SK-N-SH (cell line): ENCODE measurements around the gene PEAK1. TPM values are rescaled to one million over a fixed set of nuclear protein-coding genes. Genes with fewer than 3 reads are reported as not detected.

Experiments
- CTCF ChIA-PET: fragments of 300-600, 350-600 bp; formaldehyde crosslinking; extraction: SDS; loops from one replicate; lab custom pipeline; 2021; lab: Yijun Ruan, JAX
- POLR2A ChIA-PET: fragments of 350-600 bp; sonication (Branson Sonifier 250); formaldehyde crosslinking; extraction: SDS; loops from one replicate; lab custom pipeline; 2020; ENCODE audit warnings: antibody characterized with exemption, inconsistent platforms; lab: Yijun Ruan, JAX
- DNase-seq: peaks from one replicate; pipeline ENCODE4 v3.0.0; 2012
- H2AFZ ChIP-seq: fragments of 200-600 bp; sonication (generic); 2 replicates; pipeline ENCODE4 v1.8.1; 2016; ENCODE audit warnings: antibody characterized with exemption, mild to moderate bottlenecking, low read depth
- H3F3A ChIP-seq: fragments of 200-600 bp; sonication (generic); replicated peaks from 2 replicates; pipeline ENCODE3; 2016; ENCODE audit warnings: antibody characterized with exemption, mild to moderate bottlenecking; ENCODE audit not compliant: insufficient read depth
- H3K27ac ChIP-seq, 2 experiments: fragments of 200-500 bp in 1 of 2; fragments of 200-600 bp in 1 of 2; sonication (Bioruptor generic) in 1 of 2; sonication (generic), shearing (Covaris generic) in 1 of 2; 2 replicates each; pipeline versions ENCODE4 v1.5.1 to v1.6.1; 2014 to 2016; ENCODE audit warnings: low read depth in 2 of 2, inconsistent platforms in 1 of 2, low read length in 1 of 2, mild to moderate bottlenecking in 1 of 2, mixed read lengths in 1 of 2
- H3K27me3 ChIP-seq: fragments of 200-600 bp; sonication (generic), shearing (Covaris generic); 2 replicates; pipeline ENCODE4 v1.6.1; 2016; ENCODE audit warnings: mixed run types; ENCODE audit not compliant: insufficient read depth
- H3K36me3 ChIP-seq, 2 experiments: fragments of 200-500 bp in 1 of 2; fragments of 200-600 bp in 1 of 2; sonication (Bioruptor generic) in 1 of 2; sonication (generic) in 1 of 2; replicated peaks in 1 of 2; 2 replicates each; pipeline versions ENCODE3 to v1.5.1; 2014 to 2016; ENCODE audit warnings: low read length in 1 of 2, mild to moderate bottlenecking in 1 of 2; ENCODE audit not compliant: insufficient read depth in 2 of 2, control insufficient read depth in 1 of 2
- H3K4me1 ChIP-seq, 2 experiments: fragments of 200-500 bp in 1 of 2; fragments of 200-600 bp in 1 of 2; sonication (Bioruptor generic) in 1 of 2; sonication (generic), shearing (Covaris generic) in 1 of 2; 2 replicates each; pipeline versions ENCODE4 v1.5.1 to v1.6.1; 2014 to 2016; ENCODE audit warnings: low read depth in 1 of 2, low read length in 1 of 2, mixed run types in 1 of 2; ENCODE audit not compliant: insufficient read depth in 2 of 2, control insufficient read depth in 1 of 2
- H3K4me2 ChIP-seq: fragments of 200-600 bp; sonication (generic), shearing (Covaris generic); 2 replicates; pipeline ENCODE4 v1.6.1; 2017; ENCODE audit warnings: mixed run types
- H3K4me3 ChIP-seq, 2 experiments: fragments of 200-500 bp in 1 of 2; fragments of 200-600 bp in 1 of 2; sonication (Bioruptor generic) in 1 of 2; sonication (generic), shearing (Covaris generic) in 1 of 2; 2 replicates each; pipeline versions ENCODE4 v1.5.1 to v1.8.1; 2014 to 2016; ENCODE audit warnings: low read depth in 2 of 2, inconsistent platforms in 1 of 2, low read length in 1 of 2, mild to moderate bottlenecking in 1 of 2, mixed read lengths in 1 of 2, moderate library complexity in 1 of 2
- H3K79me2 ChIP-seq: fragments of 200-600 bp; sonication (generic); 2 replicates; pipeline ENCODE4 v1.8.1; 2017; ENCODE audit warnings: mild to moderate bottlenecking; ENCODE audit not compliant: insufficient read depth
- H3K9ac ChIP-seq: fragments of 200-600 bp; sonication (generic); 2 replicates; pipeline ENCODE4 v1.6.1; 2017; ENCODE audit warnings: mixed run types
- H3K9me2 ChIP-seq: fragments of 200-600 bp; sonication (generic); 2 replicates; pipeline ENCODE4 v1.6.1; 2017; ENCODE audit warnings: mixed run types
- H3K9me3 ChIP-seq: fragments of 200-600 bp; sonication (generic); 2 replicates; pipeline ENCODE4 v1.6.1; 2017; ENCODE audit warnings: mixed run types, mild to moderate bottlenecking, moderate library complexity
- H4K20me1 ChIP-seq: fragments of 200-600 bp; sonication (generic); 2 replicates; pipeline ENCODE4 v1.6.1; 2017; ENCODE audit warnings: mild to moderate bottlenecking, mixed run types; ENCODE audit not compliant: insufficient read depth
- CHD2 ChIP-seq: fragments of 150-350 bp; IDR thresholded peaks from 2 replicates; pipeline ENCODE4 v1.6.1; 2018; ENCODE audit warnings: low read length; ENCODE audit not compliant: partially characterized antibody
- EZH2phosphoT487 ChIP-seq: fragments of 200-600 bp; sonication (generic); IDR thresholded peaks from 2 replicates; pipeline ENCODE4 v1.6.1; 2017; ENCODE audit warnings: low read depth, mixed run types, mild to moderate bottlenecking, antibody characterized with exemption, moderate library complexity, borderline replicate concordance
- FOXM1 ChIP-seq: IDR thresholded peaks from 2 replicates; pipeline ENCODE4 v1.4.0; 2012; ENCODE audit warnings: low read depth, mild to moderate bottlenecking
- MEF2A ChIP-seq: IDR thresholded peaks from 2 replicates; pipeline ENCODE4 v1.4.0; 2012; ENCODE audit warnings: low read depth, borderline replicate concordance
- MXI1 ChIP-seq: IDR thresholded peaks from 2 replicates; pipeline ENCODE4 v1.6.1; 2012; ENCODE audit warnings: mild to moderate bottlenecking, low read depth, low read length, improper control_type of control experiment
- NFIC ChIP-seq: IDR thresholded peaks from 2 replicates; pipeline ENCODE4 v1.4.0; 2012; ENCODE audit warnings: borderline replicate concordance
- NRF1 ChIP-seq: IDR thresholded peaks from 2 replicates; pipeline ENCODE4 v1.6.1; 2012; ENCODE audit warnings: low read depth, mild to moderate bottlenecking, low read length
- POLR2AphosphoS5 ChIP-seq: IDR thresholded peaks from 2 replicates; pipeline ENCODE4 v1.6.1; 2012; ENCODE audit warnings: low read depth, low read length
- RCOR1 ChIP-seq: fragments of 150-350 bp; IDR thresholded peaks from 2 replicates; pipeline ENCODE4 v1.6.1; 2017; ENCODE audit warnings: antibody characterized with exemption, low read length
- RFX5 ChIP-seq: IDR thresholded peaks from 2 replicates; pipeline ENCODE4 v1.6.1; 2012; ENCODE audit warnings: mild to moderate bottlenecking, improper control_type of control experiment, low read length
- RXRA ChIP-seq: IDR thresholded peaks from 2 replicates; pipeline ENCODE4 v1.4.0; 2012; ENCODE audit warnings: low read depth, mild to moderate bottlenecking, borderline replicate concordance
- SMC3 ChIP-seq: IDR thresholded peaks from 2 replicates; pipeline ENCODE4 v1.6.1; 2012; ENCODE audit warnings: low read depth, low read length, improper control_type of control experiment
- TCF12 ChIP-seq: IDR thresholded peaks from 2 replicates; pipeline ENCODE4 v1.4.0; 2012
- WGBS: methylation state at CpG from one replicate; pipeline ENCODE4 v1.1.6; 2017; ENCODE audit warnings: low lambda C conversion rate; 5-methylcytosine and 5-hydroxymethylcytosine counted together
- polyA plus RNA-seq, 3 experiments: library from polyadenylated mRNA; depleted of rRNA; stranded (reverse); fragments of >200 nt; gene quantifications; 2 replicates each; pipeline ENCODE4 v1.2.3, GENCODE V29; 2012
- TF ChIP-seq, protein P1 (sequence below): fragments of 200-600 bp; sonication (generic); IDR thresholded peaks from 2 replicates; pipeline ENCODE4 v1.6.1; 2017; ENCODE audit warnings: antibody characterized with exemption, mild to moderate bottlenecking, moderate library complexity
- TF ChIP-seq, protein P2 (sequence below): IDR thresholded peaks from 2 replicates; pipeline ENCODE4; 2012

The PEAK1 gene
- polyA plus RNA-seq, 1 of the 3 experiments (the other 2 are of a cell fraction), result 9.0 TPM

GRCh38 chr15:77084436-77084835 is 335.5 kb downstream of the PEAK1 start:
- H3K9me3 ChIP-seq, result no peaks in the 10 kb centered on the region
- H3F3A ChIP-seq, result no peaks in the 10 kb centered on the region
- no peaks in the 10 kb centered on the region for H3K79me2 ChIP-seq
- H3K9me2 ChIP-seq, result no peaks in the 10 kb centered on the region
- H3K4me3 ChIP-seq, result no peak overlapping the region
- no peak overlapping the region for H3K9ac ChIP-seq
- no peak for DNase-seq
- no peak overlapping the region for H3K4me2 ChIP-seq
- no peak overlapping the region for H3K27ac ChIP-seq
- no peak overlapping the region for H2AFZ ChIP-seq
- H3K27me3 ChIP-seq, result no peaks in the 10 kb centered on the region
- 89% methylated on average over 8 of the region's 8 CpGs for WGBS
- no peaks in the 10 kb centered on the region; a peak in 1 of 4 replicates for H3K4me1 ChIP-seq
- POLR2A ChIA-PET, result no interaction called here
- TF ChIP-seq POLR2AphosphoS5, result no peak
- TF ChIP-seq RFX5, result no peak
- TF ChIP-seq, protein P1, sequence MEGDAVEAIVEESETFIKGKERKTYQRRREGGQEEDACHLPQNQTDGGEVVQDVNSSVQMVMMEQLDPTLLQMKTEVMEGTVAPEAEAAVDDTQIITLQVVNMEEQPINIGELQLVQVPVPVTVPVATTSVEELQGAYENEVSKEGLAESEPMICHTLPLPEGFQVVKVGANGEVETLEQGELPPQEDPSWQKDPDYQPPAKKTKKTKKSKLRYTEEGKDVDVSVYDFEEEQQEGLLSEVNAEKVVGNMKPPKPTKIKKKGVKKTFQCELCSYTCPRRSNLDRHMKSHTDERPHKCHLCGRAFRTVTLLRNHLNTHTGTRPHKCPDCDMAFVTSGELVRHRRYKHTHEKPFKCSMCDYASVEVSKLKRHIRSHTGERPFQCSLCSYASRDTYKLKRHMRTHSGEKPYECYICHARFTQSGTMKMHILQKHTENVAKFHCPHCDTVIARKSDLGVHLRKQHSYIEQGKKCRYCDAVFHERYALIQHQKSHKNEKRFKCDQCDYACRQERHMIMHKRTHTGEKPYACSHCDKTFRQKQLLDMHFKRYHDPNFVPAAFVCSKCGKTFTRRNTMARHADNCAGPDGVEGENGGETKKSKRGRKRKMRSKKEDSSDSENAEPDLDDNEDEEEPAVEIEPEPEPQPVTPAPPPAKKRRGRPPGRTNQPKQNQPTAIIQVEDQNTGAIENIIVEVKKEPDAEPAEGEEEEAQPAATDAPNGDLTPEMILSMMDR, result no peak
- TF ChIP-seq FOXM1, result no peak
- no peaks in the 10 kb centered on the region for H4K20me1 ChIP-seq
- no peaks in the 10 kb centered on the region for H3K36me3 ChIP-seq
- CTCF ChIA-PET, result no interaction called here

- Histone ChIP-seq H3F3A (no peaks in the 10 kb centered on the region), H3K9me3 (no peaks in the 10 kb centered on the region), H3K79me2 (no peaks in the 10 kb centered on the region), H3K4me3 (no peak overlapping the region), H3K27me3 (no peaks in the 10 kb centered on the region), H3K36me3 (no peaks in the 10 kb centered on the region), H3K9ac (no peak overlapping the region), H4K20me1 (no peaks in the 10 kb centered on the region), H3K4me1 (no peaks in the 10 kb centered on the region; a peak in 1 of 4 replicates), H3K9me2 (no peaks in the 10 kb centered on the region), H3K27ac (no peak overlapping the region), H3K4me2 (no peak overlapping the region), H2AFZ (no peak overlapping the region)
- WGBS, result 69% methylated on average over 19 of the region's 21 CpGs
- ChIA-PET CTCF (no interaction called here), POLR2A (no interaction called here)
- TF ChIP-seq MEF2A (no peak), RFX5 (peak; percentile 56; the same call in 1 of the 2 replicates)
- peak; percentile 79 for DNase-seq
These were observed 336.3 kb downstream of the PEAK1 start for GRCh38 chr15:77083381-77084160.

- Histone ChIP-seq H3K4me1 (no peaks in the 10 kb centered on the region; a peak in 1 of 4 replicates), H3K9ac (no peak overlapping the region), H2AFZ (no peak overlapping the region), H3F3A (no peaks in the 10 kb centered on the region), H3K79me2 (no peaks in the 10 kb centered on the region), H3K27me3 (no peaks in the 10 kb centered on the region), H3K9me2 (no peaks in the 10 kb centered on the region), H3K4me3 (no peak overlapping the region)
- no peak for DNase-seq
- CTCF ChIA-PET, result no interaction called here
- POLR2A ChIA-PET, result no interaction called here
- WGBS, result 72% methylated on average over 4 of the region's 5 CpGs
- TF ChIP-seq RCOR1 (no peak), EZH2phosphoT487 (no peak), CHD2 (no peak), NRF1 (no peak), RXRA (no peak), MXI1 (no peak), TCF12 (no peak), SMC3 (no peak), NFIC (no peak)
- TF ChIP-seq, protein P2, sequence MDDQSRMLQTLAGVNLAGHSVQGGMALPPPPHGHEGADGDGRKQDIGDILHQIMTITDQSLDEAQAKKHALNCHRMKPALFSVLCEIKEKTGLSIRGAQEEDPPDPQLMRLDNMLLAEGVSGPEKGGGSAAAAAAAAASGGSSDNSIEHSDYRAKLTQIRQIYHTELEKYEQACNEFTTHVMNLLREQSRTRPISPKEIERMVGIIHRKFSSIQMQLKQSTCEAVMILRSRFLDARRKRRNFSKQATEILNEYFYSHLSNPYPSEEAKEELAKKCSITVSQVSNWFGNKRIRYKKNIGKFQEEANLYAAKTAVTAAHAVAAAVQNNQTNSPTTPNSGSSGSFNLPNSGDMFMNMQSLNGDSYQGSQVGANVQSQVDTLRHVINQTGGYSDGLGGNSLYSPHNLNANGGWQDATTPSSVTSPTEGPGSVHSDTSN, result no peak
- TF ChIP-seq, all 33 proteins: peak for 0
- Histone ChIP-seq H3K9me3 (no peaks in the 10 kb centered on the region), H3K27ac (no peak overlapping the region), H3K4me2 (no peak overlapping the region), H3K36me3 (no peaks in the 10 kb centered on the region), H4K20me1 (no peaks in the 10 kb centered on the region)
These were observed 337.9 kb downstream of the PEAK1 start for GRCh38 chr15:77081971-77082370.
